HepG2 (cell line): ENCODE results near the gene ZFYVE27. TPM values are rescaled to one million over a fixed set of nuclear protein-coding genes. Genes with fewer than 3 reads are reported as not detected.

Experiments used
- ATF7 ChIP-seq, 2 experiments: fragments of 450-650 bp in 1 of 2; sonication (generic) in 1 of 2; formaldehyde crosslinking in 1 of 2; IDR thresholded peaks; 2 replicates each; pipeline versions ENCODE4 v1.4.0 to v1.6.1; 2016 to 2020; ENCODE audit warnings: antibody characterized with exemption in 1 of 2, mild to moderate bottlenecking in 1 of 2, missing genetic modification reagents in 1 of 2
- CC2D1A ChIP-seq: sonication (generic); formaldehyde crosslinking; IDR thresholded peaks from 2 replicates; pipeline ENCODE4 v1.8.1; 2023; ENCODE audit warnings: mild to moderate bottlenecking, missing genetic modification reagents
- CENPX ChIP-seq: sonication (generic); formaldehyde crosslinking; IDR thresholded peaks from 2 replicates; pipeline ENCODE4 v1.9.0; 2021; ENCODE audit warnings: mild to moderate bottlenecking, missing genetic modification reagents, moderate library complexity
- CHD2 ChIP-seq: IDR thresholded peaks from 2 replicates; pipeline ENCODE4 v1.6.1; 2011; ENCODE audit warnings: low read depth, low read length, improper control_type of control experiment
- FOXC1 ChIP-seq: sonication (generic); formaldehyde crosslinking; IDR thresholded peaks from 2 replicates; pipeline ENCODE4 v1.8.0; 2022; ENCODE audit warnings: mild to moderate bottlenecking, missing genetic modification reagents, borderline replicate concordance
- FOXK1 ChIP-seq: sonication (generic); formaldehyde crosslinking; IDR thresholded peaks from 2 replicates; pipeline ENCODE4 v1.4.0; 2020; ENCODE audit warnings: low read depth, missing genetic modification reagents, borderline replicate concordance
- HIVEP1 ChIP-seq: sonication (generic); formaldehyde crosslinking; IDR thresholded peaks from 2 replicates; pipeline ENCODE4 v1.4.0; 2020; ENCODE audit warnings: mild to moderate bottlenecking, missing genetic modification reagents
- PLSCR1 ChIP-seq: sonication (generic); formaldehyde crosslinking; IDR thresholded peaks from 2 replicates; pipeline ENCODE4 v1.5.0; 2020; ENCODE audit warnings: missing genetic modification reagents, mild to moderate bottlenecking, borderline replicate concordance
- SCMH1 ChIP-seq: sonication (generic); formaldehyde crosslinking; IDR thresholded peaks from 2 replicates; pipeline ENCODE4 v1.9.0; 2021; ENCODE audit warnings: missing genetic modification reagents, mild to moderate bottlenecking, borderline replicate concordance
- SKI ChIP-seq: fragments of 450-650 bp; IDR thresholded peaks from one replicate; pipeline ENCODE4 v1.6.1; 2018; ENCODE audit warnings: mild to moderate bottlenecking; ENCODE audit not compliant: partially characterized antibody
- TBX3 ChIP-seq: fragments of 450-650 bp; IDR thresholded peaks from 2 replicates; pipeline ENCODE4 v1.6.1; 2017; ENCODE audit warnings: antibody characterized with exemption, mild to moderate bottlenecking, inconsistent platforms, borderline replicate concordance
- ZBTB49 ChIP-seq: sonication (generic); formaldehyde crosslinking; IDR thresholded peaks from 2 replicates; pipeline ENCODE4 v1.4.0; 2020; ENCODE audit warnings: missing genetic modification reagents, borderline replicate concordance
- ZMYM4 ChIP-seq: sonication (generic); formaldehyde crosslinking; IDR thresholded peaks from 2 replicates; pipeline ENCODE4 v1.8.1; 2023; ENCODE audit warnings: mild to moderate bottlenecking, missing genetic modification reagents
- ZNF30 ChIP-seq: sonication (generic); formaldehyde crosslinking; IDR thresholded peaks from 2 replicates; pipeline ENCODE4 v1.5.0; 2020; ENCODE audit warnings: mild to moderate bottlenecking, missing genetic modification reagents
- ZNF331 ChIP-seq: sonication (generic); formaldehyde crosslinking; IDR thresholded peaks from 2 replicates; pipeline ENCODE4 v1.4.0; 2020; ENCODE audit warnings: missing genetic modification reagents
- ZNF33A ChIP-seq: sonication (generic); formaldehyde crosslinking; IDR thresholded peaks from 2 replicates; pipeline ENCODE4 v1.5.1; 2020; ENCODE audit warnings: missing genetic modification reagents, mild to moderate bottlenecking, moderate library complexity, borderline replicate concordance
- ZNF569 ChIP-seq: sonication (generic); formaldehyde crosslinking; IDR thresholded peaks from 2 replicates; pipeline ENCODE4 v1.5.0; 2020; ENCODE audit warnings: mild to moderate bottlenecking, missing genetic modification reagents, moderate library complexity, borderline replicate concordance
- ZNF605 ChIP-seq: sonication (generic); formaldehyde crosslinking; IDR thresholded peaks from 2 replicates; pipeline ENCODE4 v1.8.0; 2022; ENCODE audit warnings: mild to moderate bottlenecking, missing genetic modification reagents
- ZNF747 ChIP-seq: sonication (generic); formaldehyde crosslinking; IDR thresholded peaks from 2 replicates; pipeline ENCODE4 v1.8.1; 2023; ENCODE audit warnings: missing genetic modification reagents, mild to moderate bottlenecking, borderline replicate concordance
- polyA plus RNA-seq, 8 experiments: library from polyadenylated mRNA; depleted of rRNA in 3 of 8; stranded (reverse) in 7 of 8; unstranded in 1 of 8; fragments of >200 nt; fragmentation: Illumina TruSeq in 4 of 8; extraction: Trizol in 4 of 8; gene quantifications; 2 replicates each; pipeline versions ENCODE4 v1.2.1 to v1.2.3, GENCODE V29; 2011 to 2016; ENCODE audit warnings: low read depth in 4 of 8, missing spikeins in 1 of 8, mixed read lengths in 1 of 8; ENCODE audit not compliant: insufficient read depth in 1 of 8
- total RNA-seq, 5 experiments: library from RNA; depleted of rRNA; stranded (reverse); fragments of >200 nt; fragmentation: Illumina TruSeq; extraction: Trizol; gene quantifications; 2 replicates each; pipeline ENCODE4 v1.2.3, GENCODE V29; 2016; ENCODE audit warnings: low read depth in 1 of 5
- TF ChIP-seq, protein P1 (sequence below): IDR thresholded peaks from 2 replicates; pipeline ENCODE4 v1.6.1; 2018; ENCODE audit warnings: missing genetic modification reagents
- TF ChIP-seq, protein P2 (sequence below): fragments of 450-650 bp; IDR thresholded peaks from 2 replicates; pipeline ENCODE4 v1.6.1; 2017; ENCODE audit warnings: mild to moderate bottlenecking

Gene ZFYVE27
- total and polyA plus RNA-seq, 2 of the 13 experiments (the other 11 are each of a cell fraction or from before 2014, with no cell fraction given) = 19.7 to 20.5 TPM

GRCh38 chr10:97736902-97737769 is at the start of gene ZFYVE27 (continued):
- TF ChIP-seq ZBTB49 (CRISPR knock-in tag) (peak; percentile 24; the same call in 1 of the 2 replicates), SKI (peak; percentile 8), FOXK1 (CRISPR knock-in tag) (peak; percentile 33), ZMYM4 (CRISPR knock-in tag) (peak; percentile 93), FOXC1 (peak; percentile 97), ZNF30 (CRISPR knock-in tag) (peak; percentile 99), CHD2 (no peak), CC2D1A (0 out of 2 replicates have a peak, but pooled peaks have one; percentile 55), SCMH1 (CRISPR knock-in tag) (no peak), TBX3 (no peak), ZNF331 (CRISPR knock-in tag) (peak; percentile 95), ZNF605 (peak; percentile 98), HIVEP1 (CRISPR knock-in tag) (peak; percentile 90), CENPX (no peak), ZNF569 (CRISPR knock-in tag) (no peak; the same call in 1 of the 2 replicates), ZNF747 (CRISPR knock-in tag) (peak; percentile 43; the same call in 1 of the 2 replicates), ZNF33A (no peak), PLSCR1 (CRISPR knock-in tag) (peak; percentile 90), ATF7 (IDR thresholded peaks at IDR 0.05) (peak; percentile 100), ATF7 (CRISPR knock-in tag; IDR thresholded peaks at IDR 0.05) (peak; percentile 98)
- TF ChIP-seq, protein P1, sequence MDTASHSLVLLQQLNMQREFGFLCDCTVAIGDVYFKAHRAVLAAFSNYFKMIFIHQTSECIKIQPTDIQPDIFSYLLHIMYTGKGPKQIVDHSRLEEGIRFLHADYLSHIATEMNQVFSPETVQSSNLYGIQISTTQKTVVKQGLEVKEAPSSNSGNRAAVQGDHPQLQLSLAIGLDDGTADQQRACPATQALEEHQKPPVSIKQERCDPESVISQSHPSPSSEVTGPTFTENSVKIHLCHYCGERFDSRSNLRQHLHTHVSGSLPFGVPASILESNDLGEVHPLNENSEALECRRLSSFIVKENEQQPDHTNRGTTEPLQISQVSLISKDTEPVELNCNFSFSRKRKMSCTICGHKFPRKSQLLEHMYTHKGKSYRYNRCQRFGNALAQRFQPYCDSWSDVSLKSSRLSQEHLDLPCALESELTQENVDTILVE = no peak; the same call in 1 of the 2 replicates
- TF ChIP-seq, protein P2, sequence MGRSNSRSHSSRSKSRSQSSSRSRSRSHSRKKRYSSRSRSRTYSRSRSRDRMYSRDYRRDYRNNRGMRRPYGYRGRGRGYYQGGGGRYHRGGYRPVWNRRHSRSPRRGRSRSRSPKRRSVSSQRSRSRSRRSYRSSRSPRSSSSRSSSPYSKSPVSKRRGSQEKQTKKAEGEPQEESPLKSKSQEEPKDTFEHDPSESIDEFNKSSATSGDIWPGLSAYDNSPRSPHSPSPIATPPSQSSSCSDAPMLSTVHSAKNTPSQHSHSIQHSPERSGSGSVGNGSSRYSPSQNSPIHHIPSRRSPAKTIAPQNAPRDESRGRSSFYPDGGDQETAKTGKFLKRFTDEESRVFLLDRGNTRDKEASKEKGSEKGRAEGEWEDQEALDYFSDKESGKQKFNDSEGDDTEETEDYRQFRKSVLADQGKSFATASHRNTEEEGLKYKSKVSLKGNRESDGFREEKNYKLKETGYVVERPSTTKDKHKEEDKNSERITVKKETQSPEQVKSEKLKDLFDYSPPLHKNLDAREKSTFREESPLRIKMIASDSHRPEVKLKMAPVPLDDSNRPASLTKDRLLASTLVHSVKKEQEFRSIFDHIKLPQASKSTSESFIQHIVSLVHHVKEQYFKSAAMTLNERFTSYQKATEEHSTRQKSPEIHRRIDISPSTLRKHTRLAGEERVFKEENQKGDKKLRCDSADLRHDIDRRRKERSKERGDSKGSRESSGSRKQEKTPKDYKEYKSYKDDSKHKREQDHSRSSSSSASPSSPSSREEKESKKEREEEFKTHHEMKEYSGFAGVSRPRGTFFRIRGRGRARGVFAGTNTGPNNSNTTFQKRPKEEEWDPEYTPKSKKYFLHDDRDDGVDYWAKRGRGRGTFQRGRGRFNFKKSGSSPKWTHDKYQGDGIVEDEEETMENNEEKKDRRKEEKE = no peak
